Neural progenitor cell (in vitro differentiated cells): Measurements from ENCODE around the gene TUBB2B.

ENCODE experiments used
- CTCF ChIP-seq: fragments of 200-600 bp; sonication (generic); IDR thresholded peaks from 2 replicates; pipeline ENCODE4 v1.5.1; 2017; ENCODE audit warnings: antibody characterized with exemption, mild to moderate bottlenecking
- EZH2phosphoT487 ChIP-seq: fragments of 200-600 bp; sonication (generic); IDR thresholded peaks from 2 replicates; pipeline ENCODE4 v1.6.1; 2017; ENCODE audit warnings: antibody characterized with exemption

- TF ChIP-seq CTCF (no peak), EZH2phosphoT487 (no peak)
Measured at GRCh38 chr6:3273707-3274521, 46.5 kb upstream of the TUBB2B start.
